Retina (tissue), 1 donor: Measurements from ENCODE around the gene CGNL1.

Experiments
- DNase-seq: peaks from one replicate; pipeline ENCODE4 v3.0.0-alpha.2; 2016

Gene CGNL1

GRCh38 chr15:57375827-57376695, at the start of gene CGNL1:
TSS of gene CGNL1 (plus strand) at chr15:57376505. CDS start at chr15:57438000, 61,495 bp downstream.
- DNase-seq = peak; percentile 59

DNA sequence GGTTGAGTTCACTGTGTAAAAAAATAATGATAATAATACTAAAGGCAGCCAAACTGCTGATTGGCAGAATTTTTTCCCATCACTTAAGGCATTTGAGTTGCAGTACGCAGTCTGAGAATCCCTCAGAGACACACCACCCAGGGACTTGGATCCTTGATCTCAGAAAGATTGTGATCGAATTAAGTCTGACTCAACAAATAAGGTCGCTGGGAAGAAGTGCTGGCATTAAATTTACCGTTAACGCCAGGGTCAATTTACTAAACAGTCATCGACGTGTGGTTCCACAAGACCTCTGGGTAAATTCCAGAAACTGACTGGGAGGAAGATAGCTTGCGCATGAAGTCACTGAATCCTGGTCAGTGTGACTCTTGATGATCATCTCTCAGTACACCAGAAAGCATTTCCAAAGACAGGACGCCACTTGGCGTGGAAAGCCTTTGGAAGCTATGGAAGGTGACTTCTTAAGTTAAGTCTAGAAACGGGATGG, 48.3 kb upstream of the CGNL1 start:
- DNase-seq = no peak

DNA sequence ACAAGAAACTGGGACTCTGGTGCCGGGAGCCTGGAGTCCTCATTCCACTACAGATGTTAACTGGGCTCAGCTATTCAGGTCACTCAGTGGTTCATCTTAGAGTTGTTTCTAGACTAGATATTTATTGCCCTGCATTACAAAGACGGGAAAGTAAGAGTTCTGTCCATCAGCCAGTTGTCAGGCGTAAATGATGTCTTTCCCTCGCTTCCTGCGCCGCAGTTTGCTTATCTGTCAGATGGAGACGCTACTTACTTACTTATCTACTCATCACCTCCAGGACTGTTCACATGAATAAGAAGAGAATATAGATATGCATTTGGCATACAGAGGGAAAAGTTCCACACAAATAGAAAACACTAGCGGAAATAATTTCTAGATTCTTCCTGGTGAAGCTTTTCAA, 47.8 kb upstream of the CGNL1 start:
- DNase-seq = no peak

DNA sequence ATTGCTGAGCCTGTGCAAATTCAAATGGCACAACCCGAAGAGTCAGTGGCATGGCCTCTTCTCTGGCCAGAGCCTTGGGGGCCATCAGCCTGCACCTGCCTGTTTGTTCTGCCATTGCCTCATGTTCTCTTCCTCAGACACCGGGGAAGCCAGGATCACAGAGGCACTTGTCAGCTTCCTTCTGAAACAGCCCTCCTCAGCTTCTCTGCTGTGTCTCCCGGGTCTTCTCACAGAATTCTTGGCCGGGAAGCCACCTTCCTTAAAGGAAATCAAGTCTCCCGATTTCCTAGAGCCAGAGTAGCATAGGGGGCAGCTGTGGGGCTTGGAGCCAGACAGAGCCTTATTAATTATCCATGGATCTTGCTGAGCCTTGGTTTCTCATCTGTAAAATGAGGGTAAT, 47.4 kb upstream of the CGNL1 start:
- DNase-seq = no peak

- DNase-seq = no peak
Observed at GRCh38 chr15:57329582-57330367, 46.5 kb upstream of the CGNL1 start.

- DNase-seq = no peak
Observed at GRCh38 chr15:57330619-57331340, 45.5 kb upstream of the CGNL1 start.

GRCh38 chr15:57332326-57332725, 44.0 kb upstream of the CGNL1 start:
- no peak for DNase-seq

DNA sequence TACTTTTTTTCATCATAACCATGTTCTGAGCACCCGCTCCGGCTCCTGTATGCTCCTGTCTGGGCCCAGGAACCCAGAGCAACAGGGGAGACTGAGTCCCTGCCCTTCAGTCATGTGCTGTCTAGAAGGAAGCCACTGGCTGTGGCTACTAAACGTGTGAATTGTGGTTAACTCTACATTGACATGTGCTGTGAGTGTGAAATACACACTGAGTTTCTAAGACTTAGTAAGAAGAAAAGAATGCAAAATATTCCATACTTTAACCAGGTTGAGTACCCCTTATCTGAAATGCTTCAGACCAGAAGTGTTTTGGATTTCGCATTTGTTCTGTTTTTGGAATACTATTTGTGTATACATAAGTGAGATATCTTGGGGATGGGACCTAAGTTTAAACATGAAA, 42.8 kb upstream of the CGNL1 start:
- DNase-seq = no peak

DNA sequence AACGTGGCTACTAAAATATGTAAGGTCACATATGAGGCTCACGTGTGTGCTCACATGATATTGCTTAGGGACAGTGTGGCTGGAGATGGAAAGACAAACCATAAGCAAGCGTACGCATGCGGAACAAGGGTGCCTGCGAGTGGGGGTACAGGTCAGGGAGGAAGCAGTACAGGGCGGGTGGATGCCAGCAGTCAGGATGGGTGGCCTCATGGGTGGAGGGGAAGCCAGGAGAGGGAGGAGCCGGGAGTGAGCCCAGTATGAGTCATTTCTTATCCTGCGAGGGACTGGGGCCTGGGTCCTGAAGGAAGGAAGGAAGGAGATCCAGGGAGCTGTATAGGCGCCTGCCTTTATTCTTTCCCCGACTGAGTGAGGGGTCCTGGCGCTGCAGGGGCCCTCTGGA, 42.0 kb upstream of the CGNL1 start:
- no peak for DNase-seq

GRCh38 chr15:57335293-57335715, 41.0 kb upstream of the CGNL1 start:
- no peak for DNase-seq

- no peak for DNase-seq
Observed at GRCh38 chr15:57335719-57336118, 40.6 kb upstream of the CGNL1 start.

GRCh38 chr15:57337868-57338411, 38.4 kb upstream of the CGNL1 start:
- no peak for DNase-seq

DNA sequence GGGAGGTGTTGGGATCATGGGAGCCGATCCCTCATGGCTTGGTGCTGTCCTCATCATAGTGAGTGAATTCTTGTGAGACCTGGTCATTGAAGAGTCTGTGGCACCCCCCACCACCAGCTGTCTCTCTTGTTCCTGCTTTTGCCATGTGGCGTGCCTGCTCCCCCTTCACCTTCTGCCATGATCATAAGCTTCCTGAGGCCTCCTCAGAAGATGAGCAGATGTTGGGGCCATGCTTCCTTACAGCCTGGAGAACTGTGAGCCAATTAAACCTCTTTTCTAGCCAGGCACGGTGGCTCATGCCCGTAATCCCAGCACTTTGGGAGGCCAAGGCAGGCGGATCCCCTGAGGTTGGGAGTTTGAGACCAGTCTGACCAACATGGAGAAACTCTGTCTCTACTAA, 37.0 kb upstream of the CGNL1 start:
- DNase-seq = no peak

DNA sequence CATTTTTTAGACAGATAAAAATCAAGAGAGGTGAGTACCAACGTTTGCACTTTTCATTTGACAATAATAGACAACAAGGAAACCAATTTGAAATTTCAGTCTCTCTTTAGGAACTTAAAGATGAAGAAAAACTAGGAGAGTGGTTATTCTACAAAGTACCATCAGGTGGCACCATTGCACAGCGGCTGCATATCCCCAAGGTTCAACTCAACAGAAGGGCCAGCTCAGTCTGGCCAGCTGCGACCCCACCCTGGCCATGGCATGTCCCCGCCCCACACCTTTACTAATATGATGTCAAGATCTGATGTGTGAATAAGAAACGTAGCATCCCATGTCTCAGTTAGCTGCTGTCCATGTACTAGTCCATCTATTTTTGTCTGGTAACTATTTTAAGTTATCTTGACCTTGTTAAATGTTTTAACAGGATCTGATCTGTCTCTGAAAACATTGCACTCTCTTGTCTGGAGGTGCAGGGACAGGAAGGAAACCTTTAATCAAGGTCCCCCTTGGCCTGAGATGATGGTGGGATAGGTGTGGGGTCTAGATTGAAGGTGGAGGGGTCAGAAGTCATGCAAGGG, 35.5 kb upstream of the CGNL1 start:
- DNase-seq = peak; percentile 73

DNA sequence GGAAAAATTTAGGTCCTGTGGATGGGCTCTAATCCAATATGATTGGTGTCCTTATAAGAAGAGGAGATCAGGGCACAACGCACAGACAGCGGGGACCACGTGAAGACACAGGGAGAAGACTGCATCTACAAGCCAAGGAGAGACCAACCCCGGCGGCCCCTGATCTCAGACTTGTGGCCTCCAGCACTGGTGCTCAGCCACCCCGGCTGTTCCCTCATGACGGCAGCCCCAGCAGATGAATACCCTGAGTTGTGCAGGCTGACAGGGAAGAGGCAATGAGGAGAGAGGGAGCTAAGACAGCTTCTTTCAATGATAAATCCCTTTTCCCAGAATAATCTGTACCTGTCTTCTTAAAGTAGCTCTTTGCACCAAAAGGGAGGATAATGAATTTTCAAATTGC, 33.3 kb upstream of the CGNL1 start:
- DNase-seq = no peak

DNA sequence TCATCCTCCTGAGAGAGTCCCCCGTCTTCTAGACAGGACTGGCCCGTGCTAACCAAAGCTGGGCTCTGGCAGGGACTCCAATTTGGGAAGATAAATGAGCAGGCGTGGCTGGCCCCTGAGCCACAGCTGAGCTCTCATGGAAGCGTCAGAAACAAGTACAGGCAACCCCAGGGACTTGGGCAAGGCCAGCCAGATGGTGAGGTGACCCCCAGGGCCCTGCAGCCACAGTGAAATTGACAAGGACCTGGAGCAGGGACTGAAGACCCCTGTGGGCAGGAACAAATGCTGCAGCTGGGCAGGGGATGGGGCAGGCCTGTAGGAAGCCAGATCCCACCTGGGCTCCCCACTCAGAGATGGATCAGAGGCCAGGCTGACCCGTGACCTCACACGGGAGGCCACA, 32.8 kb upstream of the CGNL1 start:
- DNase-seq = no peak

GRCh38 chr15:57344282-57344681, 32.0 kb upstream of the CGNL1 start:
- DNase-seq = no peak

DNA sequence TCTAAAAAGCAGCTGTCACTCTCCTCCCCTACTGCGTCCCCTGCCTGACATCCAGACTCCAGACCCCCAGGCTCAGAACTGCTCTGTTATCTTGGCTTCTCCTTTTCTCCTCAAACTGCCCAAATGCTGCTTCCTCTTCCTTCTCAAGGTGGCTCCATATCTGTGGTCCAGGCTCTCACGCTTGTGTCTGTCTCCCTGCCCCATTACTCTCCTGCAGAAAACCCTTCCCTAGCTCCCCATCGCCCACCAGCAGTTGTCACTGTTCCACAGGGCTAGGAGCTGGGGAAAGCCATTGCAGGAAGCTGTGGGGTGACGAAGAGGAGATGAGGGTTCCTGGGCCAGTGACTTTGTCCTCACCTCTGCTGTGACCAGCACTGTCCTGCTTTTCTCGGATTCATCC, 30.7 kb upstream of the CGNL1 start:
- DNase-seq = no peak

- no peak for DNase-seq
Observed at GRCh38 chr15:57348081-57348480, 28.2 kb upstream of the CGNL1 start.

DNA sequence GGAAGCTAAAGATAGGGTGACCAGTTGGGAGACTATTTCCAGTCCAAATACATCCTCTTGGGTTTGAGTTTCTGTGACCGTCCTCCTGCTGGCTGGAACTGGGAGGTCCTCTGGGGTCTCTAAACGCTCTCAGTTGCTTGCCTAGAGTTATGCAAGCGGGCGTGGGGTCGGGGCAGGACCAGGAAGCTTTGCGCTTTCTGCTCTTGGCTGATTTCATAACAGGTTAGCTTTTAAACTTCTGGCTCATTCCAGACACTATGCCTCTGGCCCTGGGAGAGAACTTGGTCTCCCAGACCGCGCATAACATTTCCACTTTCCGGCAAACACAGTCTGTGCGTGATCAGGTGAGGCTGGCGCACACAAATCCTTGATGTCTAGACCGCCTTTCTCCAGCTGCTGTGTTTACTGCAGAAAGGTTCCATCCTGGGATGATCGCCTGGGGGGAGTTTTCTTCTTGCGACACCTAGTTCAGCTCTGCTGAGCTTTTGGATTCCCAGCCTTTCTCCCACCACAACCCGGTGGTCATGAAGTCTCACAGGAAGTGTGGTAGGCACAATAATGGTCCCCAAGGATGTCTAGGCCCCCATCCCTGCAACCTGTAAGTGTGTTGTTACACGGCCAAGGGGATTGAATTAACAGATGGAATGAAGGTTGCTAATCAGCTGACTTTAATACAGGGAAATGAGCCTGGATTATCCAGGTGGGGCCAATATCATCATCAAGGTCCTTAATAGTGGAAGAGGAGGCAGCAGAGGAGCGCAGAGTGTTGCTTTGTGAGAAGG, 23.6 kb upstream of the CGNL1 start:
- no peak for DNase-seq

GRCh38 chr15:57353317-57353804, 22.9 kb upstream of the CGNL1 start:
- DNase-seq = no peak
